ENCODE measurements around the gene ADAMTS17. TPM values are rescaled to one million over a fixed set of nuclear protein-coding genes. Genes with fewer than 3 reads are reported as not detected.

The ADAMTS17 gene
- total and polyA plus RNA-seq, 4 donors: 10.5 to 20.6 (median 17.9) TPM

- H3K27me3 ChIP-seq (ENCODE audit: control insufficient read depth, insufficient read depth, low read length): no peaks in the 10 kb centered on the region
- peaks cover 17% of the 10 kb centered on the region for H3K4me1 ChIP-seq (ENCODE audit: control insufficient read depth, insufficient read depth, low read length)
- H3K36me3 ChIP-seq (ENCODE audit: control insufficient read depth, insufficient read depth, low read length): no peaks in the 10 kb centered on the region
- WGBS (ENCODE audit: insufficient coverage): 96% methylated on average over 4 of the region's 6 CpGs
- no peaks in the 10 kb centered on the region for H3K9me3 ChIP-seq (ENCODE audit: control insufficient read depth, insufficient read depth, low read length)
- no peak overlapping the region for H3K27ac ChIP-seq (ENCODE audit: low read depth, low read length)
- H3K4me3 ChIP-seq (ENCODE audit: low read depth, low read length): no peak overlapping the region
- DNase-seq (ENCODE audit: low read depth in 4 of 6, low spot score in 6 of 6): no peak
Observed at GRCh38 chr15:100156201-100156600, 185.6 kb downstream of the ADAMTS17 start.

- H3K36me3 ChIP-seq (ENCODE audit: control insufficient read depth, insufficient read depth, low read length): no peaks in the 10 kb centered on the region
- WGBS (ENCODE audit: insufficient coverage): 90% methylated on average over 5 of the region's 8 CpGs
- DNase-seq (ENCODE audit: low read depth in 4 of 6, low spot score in 6 of 6): no peak
- no peaks in the 10 kb centered on the region for H3K27me3 ChIP-seq (ENCODE audit: control insufficient read depth, insufficient read depth, low read length)
- H3K4me3 ChIP-seq (ENCODE audit: low read depth, low read length): no peak overlapping the region
- no peak overlapping the region for H3K27ac ChIP-seq (ENCODE audit: low read depth, low read length)
- H3K9me3 ChIP-seq (ENCODE audit: control insufficient read depth, insufficient read depth, low read length): no peaks in the 10 kb centered on the region
- H3K4me1 ChIP-seq (ENCODE audit: control insufficient read depth, insufficient read depth, low read length): peaks cover 23% of the 10 kb centered on the region
Observed at GRCh38 chr15:100154338-100154737, 187.4 kb downstream of the ADAMTS17 start.

- H3K4me3 ChIP-seq (ENCODE audit: low read depth, low read length): no peak overlapping the region
- 51% methylated on average over 7 of the region's 8 CpGs for WGBS (ENCODE audit: insufficient coverage)
- H3K4me1 ChIP-seq (ENCODE audit: control insufficient read depth, insufficient read depth, low read length): peaks cover 23% of the 10 kb centered on the region
- DNase-seq (ENCODE audit: low read depth in 4 of 6, low spot score in 6 of 6): peak in 4 of 6 donors; percentile 27 to 45 (median 34)
- no peak overlapping the region for H3K27ac ChIP-seq (ENCODE audit: low read depth, low read length)
- no peaks in the 10 kb centered on the region for H3K27me3 ChIP-seq (ENCODE audit: control insufficient read depth, insufficient read depth, low read length)
- no peaks in the 10 kb centered on the region for H3K36me3 ChIP-seq (ENCODE audit: control insufficient read depth, insufficient read depth, low read length)
- peaks cover 9% of the 10 kb centered on the region for H3K9me3 ChIP-seq (ENCODE audit: control insufficient read depth, insufficient read depth, low read length)
Observed at GRCh38 chr15:100152463-100152862, 189.3 kb downstream of the ADAMTS17 start.

GRCh38 chr15:100150906-100151305 is 190.9 kb downstream of the ADAMTS17 start:
- no peak overlapping the region for H3K4me3 ChIP-seq (ENCODE audit: low read depth, low read length)
- H3K36me3 ChIP-seq (ENCODE audit: control insufficient read depth, insufficient read depth, low read length): no peaks in the 10 kb centered on the region
- 84% methylated on average over 8 of the region's 8 CpGs for WGBS (ENCODE audit: insufficient coverage)
- H3K9me3 ChIP-seq (ENCODE audit: control insufficient read depth, insufficient read depth, low read length): peaks cover 10% of the 10 kb centered on the region
- H3K27ac ChIP-seq (ENCODE audit: low read depth, low read length): no peak overlapping the region
- DNase-seq (ENCODE audit: low read depth in 4 of 6, low spot score in 6 of 6): no peak
- H3K27me3 ChIP-seq (ENCODE audit: control insufficient read depth, insufficient read depth, low read length): no peaks in the 10 kb centered on the region
- peaks cover 23% of the 10 kb centered on the region for H3K4me1 ChIP-seq (ENCODE audit: control insufficient read depth, insufficient read depth, low read length)

GRCh38 chr15:100147828-100148227 is 193.9 kb downstream of the ADAMTS17 start:
- no peak overlapping the region for H3K27ac ChIP-seq (ENCODE audit: low read depth, low read length)
- no peak overlapping the region for H3K4me3 ChIP-seq (ENCODE audit: low read depth, low read length)
- WGBS (ENCODE audit: insufficient coverage): 86% methylated on average over 2 of the region's 3 CpGs
- DNase-seq (ENCODE audit: low read depth in 4 of 6, low spot score in 6 of 6): no peak
- H3K36me3 ChIP-seq (ENCODE audit: control insufficient read depth, insufficient read depth, low read length): no peaks in the 10 kb centered on the region
- no peaks in the 10 kb centered on the region for H3K27me3 ChIP-seq (ENCODE audit: control insufficient read depth, insufficient read depth, low read length)
- H3K4me1 ChIP-seq (ENCODE audit: control insufficient read depth, insufficient read depth, low read length): peaks cover 17% of the 10 kb centered on the region
- peaks cover 10% of the 10 kb centered on the region for H3K9me3 ChIP-seq (ENCODE audit: control insufficient read depth, insufficient read depth, low read length)

GRCh38 chr15:100143378-100143777 is 198.4 kb downstream of the ADAMTS17 start:
- Histone ChIP-seq H3K9me3 (ENCODE audit: control insufficient read depth, insufficient read depth, low read length) (peaks cover 5% of the 10 kb centered on the region), H3K27me3 (ENCODE audit: control insufficient read depth, insufficient read depth, low read length) (no peaks in the 10 kb centered on the region), H3K36me3 (ENCODE audit: control insufficient read depth, insufficient read depth, low read length) (no peaks in the 10 kb centered on the region), H3K27ac (ENCODE audit: low read depth, low read length) (no peak overlapping the region), H3K4me1 (ENCODE audit: control insufficient read depth, insufficient read depth, low read length) (peaks cover 11% of the 10 kb centered on the region), H3K4me3 (ENCODE audit: low read depth, low read length) (no peak overlapping the region)
- DNase-seq (ENCODE audit: low read depth in 4 of 6, low spot score in 6 of 6): no peak
- WGBS (ENCODE audit: insufficient coverage): 60% methylated on average over 1 of the region's 1 CpG

- no peaks in the 10 kb centered on the region for H3K9me3 ChIP-seq (ENCODE audit: control insufficient read depth, insufficient read depth, low read length)
- no peaks in the 10 kb centered on the region for H3K27me3 ChIP-seq (ENCODE audit: control insufficient read depth, insufficient read depth, low read length)
- no peak overlapping the region for H3K27ac ChIP-seq (ENCODE audit: low read depth, low read length)
- peak in 2 of 6 donors; percentile 12 to 37 for DNase-seq (ENCODE audit: low read depth in 4 of 6, low spot score in 6 of 6)
- no peak overlapping the region for H3K4me3 ChIP-seq (ENCODE audit: low read depth, low read length)
- 75% methylated on average over 9 of the region's 11 CpGs for WGBS (ENCODE audit: insufficient coverage)
- peaks cover 11% of the 10 kb centered on the region for H3K4me1 ChIP-seq (ENCODE audit: control insufficient read depth, insufficient read depth, low read length)
- no peaks in the 10 kb centered on the region for H3K36me3 ChIP-seq (ENCODE audit: control insufficient read depth, insufficient read depth, low read length)
Observed at GRCh38 chr15:100141311-100142001, 200.3 kb downstream of the ADAMTS17 start.

- peaks cover 11% of the 10 kb centered on the region for H3K4me1 ChIP-seq (ENCODE audit: control insufficient read depth, insufficient read depth, low read length)
- H3K36me3 ChIP-seq (ENCODE audit: control insufficient read depth, insufficient read depth, low read length): no peaks in the 10 kb centered on the region
- no peak overlapping the region for H3K4me3 ChIP-seq (ENCODE audit: low read depth, low read length)
- no peaks in the 10 kb centered on the region for H3K9me3 ChIP-seq (ENCODE audit: control insufficient read depth, insufficient read depth, low read length)
- peak in 1 of 6 donors; percentile 22 for DNase-seq (ENCODE audit: low read depth in 4 of 6, low spot score in 6 of 6)
- WGBS (ENCODE audit: insufficient coverage): 88% methylated on average over 24 of the region's 25 CpGs
- H3K27ac ChIP-seq (ENCODE audit: low read depth, low read length): no peak overlapping the region
- H3K27me3 ChIP-seq (ENCODE audit: control insufficient read depth, insufficient read depth, low read length): no peaks in the 10 kb centered on the region
Observed at GRCh38 chr15:100140527-100141308, 201.1 kb downstream of the ADAMTS17 start.

- no peak overlapping the region for H3K27ac ChIP-seq (ENCODE audit: low read depth, low read length)
- whole genome bisulfite sequencing (ENCODE audit: insufficient coverage): 67% methylated on average over 1 of the region's 5 CpGs
Observed at GRCh38 chr15:100134586-100134985, 207.2 kb downstream of the ADAMTS17 start.

More at GRCh38 chr15:100134586-100134985, 207.2 kb downstream of the ADAMTS17 start:
- Histone ChIP-seq H3K36me3 (ENCODE audit: control insufficient read depth, insufficient read depth, low read length) (peaks cover 3% of the 10 kb centered on the region), H3K27me3 (ENCODE audit: control insufficient read depth, insufficient read depth, low read length) (no peaks in the 10 kb centered on the region), H3K9me3 (ENCODE audit: control insufficient read depth, insufficient read depth, low read length) (peaks cover 2% of the 10 kb centered on the region), H3K4me3 (ENCODE audit: low read depth, low read length) (no peak overlapping the region), H3K4me1 (ENCODE audit: control insufficient read depth, insufficient read depth, low read length) (no peaks in the 10 kb centered on the region)
- no peak for DNase-seq (ENCODE audit: low read depth in 4 of 6, low spot score in 6 of 6)

All from spinal cord (tissue), 10 donors.